ENCODE data around the gene CACNA2D4. TPM values are rescaled to one million over a fixed set of nuclear protein-coding genes. Genes with fewer than 3 reads are reported as not detected.

CACNA2D4 gene
- total and polyA plus RNA-seq, 12 donors: 0.54 to 9.1 (median 3.1) TPM

- H3K4me1 ChIP-seq (replicated peaks in 1 of 2): no peaks in the 10 kb centered on the region
- no peak overlapping the region for H3K27ac ChIP-seq
- intact Hi-C loops (cut with DNase I): no loop called here
- no peaks in the 10 kb centered on the region for H3K36me3 ChIP-seq (replicated peaks in 1 of 2)
- 56 to 76% (median 63%) methylated on average over 2 to 3 of the region's 3 CpGs for WGBS, 4 donors
- no peak overlapping the region for H3K4me3 ChIP-seq
- TF ChIP-seq CTCF (IDR thresholded peaks at IDR 0.05): no peak
- no peak for TF ChIP-seq POLR2A (IDR thresholded peaks at IDR 0.05)
- DNase-seq: peak in 1 of 7 donors; percentile 6
- H3K27me3 ChIP-seq: no peaks in the 10 kb centered on the region
- no peaks in the 10 kb centered on the region for H3K9me3 ChIP-seq (replicated peaks in 1 of 3)
Measured at GRCh38 chr12:1881936-1882335, 36.5 kb downstream of the CACNA2D4 start.

- intact Hi-C loops (cut with DNase I): no loop called here
- H3K4me1 ChIP-seq (replicated peaks in 1 of 2): no peaks in the 10 kb centered on the region
- H3K36me3 ChIP-seq (replicated peaks in 1 of 2): no peaks in the 10 kb centered on the region
- H3K9me3 ChIP-seq (replicated peaks in 1 of 3): no peaks in the 10 kb centered on the region
- H3K27me3 ChIP-seq: no peaks in the 10 kb centered on the region
- TF ChIP-seq CTCF (IDR thresholded peaks at IDR 0.05) (no peak), POLR2A (IDR thresholded peaks at IDR 0.05) (no peak)
- no peak overlapping the region for H3K4me3 ChIP-seq
- DNase-seq: no peak
- 60 to 88% (median 79%) methylated on average over 8 of the region's 8 CpGs for WGBS, 4 donors
- no peak overlapping the region for H3K27ac ChIP-seq
Measured at GRCh38 chr12:1881301-1881700, 37.2 kb downstream of the CACNA2D4 start.

- DNase-seq: peak in 1 of 7 donors; percentile 7
- 88 to 96% (median 90%) methylated on average over 6 to 7 of the region's 7 CpGs for WGBS, 4 donors
- no peaks in the 10 kb centered on the region for H3K27me3 ChIP-seq
- no peaks in the 10 kb centered on the region for H3K9me3 ChIP-seq (replicated peaks in 1 of 3)
- intact Hi-C loops (cut with DNase I): no loop called here
- no peak overlapping the region for H3K27ac ChIP-seq
- H3K36me3 ChIP-seq (replicated peaks in 1 of 2): no peaks in the 10 kb centered on the region
- TF ChIP-seq CTCF (IDR thresholded peaks at IDR 0.05): no peak
- no peak for TF ChIP-seq POLR2A (IDR thresholded peaks at IDR 0.05)
- no peak overlapping the region for H3K4me3 ChIP-seq
- no peaks in the 10 kb centered on the region for H3K4me1 ChIP-seq (replicated peaks in 1 of 2)
Measured at GRCh38 chr12:1880876-1881275, 37.6 kb downstream of the CACNA2D4 start.

- WGBS, 4 donors: 77 to 85% (median 82%) methylated on average over 11 to 18 of the region's 18 CpGs
- no peak overlapping the region for H3K27ac ChIP-seq
- no peak for TF ChIP-seq POLR2A (IDR thresholded peaks at IDR 0.05)
- no peak for TF ChIP-seq CTCF (IDR thresholded peaks at IDR 0.05)
- intact Hi-C loops (cut with DNase I): no loop called here
- H3K9me3 ChIP-seq (replicated peaks in 1 of 3): no peaks in the 10 kb centered on the region
- no peaks in the 10 kb centered on the region for H3K27me3 ChIP-seq
- DNase-seq: peak in 1 of 7 donors; percentile 3
- no peaks in the 10 kb centered on the region for H3K36me3 ChIP-seq (replicated peaks in 1 of 2)
- no peaks in the 10 kb centered on the region for H3K4me1 ChIP-seq (replicated peaks in 1 of 2)
- H3K4me3 ChIP-seq: no peak overlapping the region
Measured at GRCh38 chr12:1880153-1880845, 38.2 kb downstream of the CACNA2D4 start.

All from adrenal gland (tissue), 12 donors.